Adrenal gland (tissue), 5 donors: Measurements from ENCODE around the gene CKM.

Experiments used
- CTCF ChIP-seq, 6 experiments: fragments of 450-650 bp in 4 of 6; fragments of 200-600 bp in 2 of 6; sonication (generic) in 1 of 6; IDR thresholded peaks; 1 replicate in 5 of 6; 2 replicates in 1 of 6; pipeline versions ENCODE4 v1.5.1 to v1.8.0; 2016 to 2021; ENCODE audit warnings: antibody characterized with exemption in 6 of 6, mild to moderate bottlenecking in 2 of 6, moderate library complexity in 1 of 6
- POLR2A ChIP-seq, 2 donors: fragments of 450-650 bp; IDR thresholded peaks; one replicate each; pipeline ENCODE4 v1.6.1; 2017; ENCODE audit warnings: antibody characterized with exemption in 2 of 2, mild to moderate bottlenecking in 2 of 2, moderate library complexity in 1 of 2
- donor health status: DM: no; HTN: no; CAD: no.

GRCh38 chr19:45364696-45365095, 42.0 kb upstream of the CKM start:
- TF ChIP-seq CTCF (IDR thresholded peaks at IDR 0.05), result no peak
- no peak for TF ChIP-seq POLR2A (IDR thresholded peaks at IDR 0.05)
